ENCODE results near the gene PLEKHD1. TPM values are rescaled to one million over a fixed set of nuclear protein-coding genes. Genes with fewer than 3 reads are reported as not detected.
A peak's percentile ranks its signal among the peaks of the same experiment; 100 is the strongest.
"Not testable (repeated sequence)": the region's sequence is repeated elsewhere in the genome, so short reads cannot be mapped to it uniquely, and the experiment has no call there.

The PLEKHD1 gene
- total RNA-seq (2014; rRNA removed; shearing (Covaris generic)), result not detected in 2 replicates
- not detected in 2 replicates for polyA plus RNA-seq (2014; cell fraction: nucleus; rRNA removed)

DNA sequence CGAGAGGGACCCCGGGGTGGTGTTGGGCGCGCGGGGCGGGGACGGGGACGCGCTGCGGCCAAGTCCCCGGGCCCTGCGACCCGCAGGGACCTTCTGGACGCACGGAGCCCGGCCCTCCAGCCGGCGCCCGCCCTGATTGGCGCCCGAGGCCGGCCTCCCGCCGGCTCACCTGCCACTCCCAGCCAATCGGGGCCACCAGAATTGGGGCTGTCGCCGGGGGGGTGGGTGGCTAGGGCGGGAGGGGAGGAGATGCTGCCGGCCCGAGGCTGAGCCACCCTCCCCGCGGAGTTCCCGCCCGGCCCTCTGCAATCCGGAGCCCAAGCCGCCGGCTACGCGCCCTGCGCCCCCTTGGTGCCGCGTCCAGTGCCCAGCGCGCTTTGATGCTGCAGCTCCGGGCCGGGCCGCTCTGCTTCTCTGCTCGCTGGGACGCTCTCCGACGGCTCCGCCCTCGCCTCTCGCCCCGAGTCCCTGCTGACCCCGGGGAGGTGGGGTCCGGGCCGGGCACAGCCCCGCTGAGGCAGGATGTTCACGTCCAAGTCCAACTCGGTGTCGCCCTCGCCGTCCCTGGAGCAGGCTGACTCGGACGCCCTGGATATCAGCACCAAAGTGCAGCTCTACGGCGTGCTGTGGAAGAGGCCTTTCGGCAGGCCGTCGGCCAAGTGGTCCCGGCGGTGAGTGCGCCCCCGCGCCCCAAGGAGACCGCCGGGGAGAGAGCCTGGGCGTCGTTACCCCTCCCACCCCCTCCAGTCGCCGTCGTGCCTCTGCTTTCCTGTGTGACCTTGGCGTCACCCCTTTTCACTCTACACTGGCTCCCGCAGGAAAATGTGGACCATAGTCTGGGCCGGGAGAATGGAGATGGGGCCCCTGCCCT lies at the start of gene PLEKHD1:
Gene PLEKHD1 (plus strand): TSS at position 285 of the 871 bp plus-strand sequence. CDS start 238 bp downstream, at position 523.
- DNase-seq (ENCODE audit: extremely low read depth, low read depth), result no peak

DNA sequence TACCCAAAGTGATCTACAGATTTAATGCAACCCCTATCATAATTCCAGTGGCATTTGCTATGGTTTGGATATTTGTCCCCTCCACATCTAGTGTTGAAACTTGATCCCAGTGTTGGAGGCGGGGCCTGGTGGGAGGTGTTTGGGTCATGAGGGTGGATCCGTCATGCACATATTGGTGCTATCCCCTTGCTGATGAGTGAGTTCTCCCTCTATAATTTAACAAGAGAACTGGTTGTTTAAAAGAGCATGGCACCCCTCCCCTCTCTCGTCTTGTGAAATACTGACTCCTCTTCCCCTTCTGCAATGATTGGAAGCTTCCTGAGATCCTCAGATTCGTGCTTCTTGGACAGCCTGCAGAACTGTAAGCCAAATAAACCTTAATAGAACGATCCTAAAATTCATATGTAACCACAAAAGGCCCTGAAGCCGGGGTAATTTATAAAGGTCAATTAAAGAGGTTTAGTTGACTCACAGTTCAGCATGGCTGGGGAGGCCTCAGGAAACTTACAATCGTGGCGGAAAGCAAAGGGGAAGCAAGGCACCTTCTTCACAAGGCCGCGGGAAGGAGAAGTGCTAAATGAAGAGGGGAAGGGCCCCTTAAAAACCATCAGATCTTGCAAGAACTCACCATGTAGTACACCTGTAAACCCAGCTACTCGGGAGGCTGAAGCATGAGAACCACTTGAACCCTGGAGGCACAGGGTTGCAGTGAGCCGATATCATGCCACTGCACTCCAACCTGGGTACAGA lies 44.8 kb upstream of the PLEKHD1 start:
- no peak for DNase-seq (ENCODE audit: extremely low read depth, low read depth)

DNA sequence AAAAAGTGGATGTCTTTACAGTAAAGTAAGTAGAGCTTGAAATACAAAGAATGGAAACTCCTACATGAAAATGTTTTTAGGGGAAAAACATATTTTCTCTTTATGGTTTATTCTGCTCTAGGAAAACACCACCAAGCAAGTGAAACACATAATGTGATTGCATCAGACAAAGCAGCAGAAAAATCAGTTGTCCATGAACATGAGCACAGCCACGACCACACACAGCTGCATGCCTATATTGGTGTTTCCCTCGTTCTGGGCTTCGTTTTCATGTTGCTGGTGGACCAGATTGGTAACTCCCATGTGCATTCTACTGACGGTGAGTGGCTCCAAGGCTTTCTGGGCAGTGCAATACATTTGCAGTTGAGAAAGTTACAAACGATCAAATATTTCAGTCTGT lies 42.6 kb upstream of the PLEKHD1 start:
- DNase-seq (ENCODE audit: extremely low read depth, low read depth), result no peak

DNA sequence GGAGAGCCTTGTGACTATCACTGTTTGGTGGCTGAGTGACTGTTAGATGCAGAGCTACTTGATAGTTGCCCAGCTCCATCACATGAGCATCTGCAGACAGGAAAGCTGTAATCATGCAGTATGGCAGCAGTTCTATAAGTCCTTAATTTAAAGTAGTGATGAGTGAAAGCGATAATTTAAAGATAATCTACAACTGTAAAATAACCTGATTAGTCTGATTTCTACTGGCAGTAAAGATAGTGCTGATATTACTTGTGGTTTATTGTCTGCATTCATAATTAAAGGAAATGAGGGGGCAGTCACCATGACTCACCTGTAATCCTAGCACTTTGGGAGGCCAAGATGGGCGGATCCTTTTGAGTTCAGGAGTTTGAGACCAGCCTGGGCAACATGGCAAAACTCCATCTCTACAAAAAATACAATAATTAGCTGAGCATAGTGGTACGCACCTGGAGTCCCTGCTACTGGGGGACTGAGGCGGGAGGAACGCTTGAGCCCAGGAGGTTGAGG lies 41.2 kb upstream of the PLEKHD1 start:
- DNase-seq (ENCODE audit: extremely low read depth, low read depth), result no peak

DNA sequence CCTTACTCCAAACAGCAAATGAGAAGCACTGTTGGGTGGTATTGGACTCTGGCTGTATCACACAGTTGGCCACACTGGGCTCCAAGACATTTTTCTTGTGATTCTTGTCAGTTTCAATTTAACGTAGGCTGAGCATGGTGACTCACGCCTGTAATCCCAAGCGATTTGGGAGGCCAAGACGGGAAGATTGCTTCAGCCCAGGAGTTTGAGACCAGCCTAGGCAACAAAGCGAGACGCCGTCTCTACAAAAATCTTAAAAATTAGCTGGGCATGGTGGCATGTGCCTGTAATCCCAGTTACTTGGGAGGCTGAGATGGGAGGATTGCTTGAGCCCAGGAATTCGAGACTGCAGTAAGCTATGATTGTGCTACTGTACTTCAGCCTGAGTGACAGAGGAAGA lies 35.3 kb upstream of the PLEKHD1 start:
- DNase-seq (ENCODE audit: extremely low read depth, low read depth), result no peak

DNA sequence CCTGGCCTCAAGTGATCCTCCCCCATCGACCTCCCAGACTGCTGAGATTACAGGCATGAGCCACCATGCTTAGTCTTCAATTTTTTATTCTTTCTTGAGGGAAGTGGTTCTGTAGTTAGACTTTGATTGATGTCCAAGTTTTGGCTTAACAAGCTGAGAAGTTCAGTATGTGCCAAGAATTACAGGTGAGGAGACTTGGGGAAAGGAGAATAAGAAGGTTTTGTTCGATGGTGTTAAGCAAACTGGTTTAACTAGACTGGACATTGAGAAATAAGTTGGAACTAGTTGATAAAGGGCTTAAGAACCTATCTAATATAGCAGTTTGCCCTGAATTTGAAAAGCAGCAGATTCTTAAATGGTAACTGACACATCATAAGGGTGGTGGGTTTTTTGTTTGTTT lies 32.6 kb upstream of the PLEKHD1 start:
- no peak for DNase-seq (ENCODE audit: extremely low read depth, low read depth)

DNA sequence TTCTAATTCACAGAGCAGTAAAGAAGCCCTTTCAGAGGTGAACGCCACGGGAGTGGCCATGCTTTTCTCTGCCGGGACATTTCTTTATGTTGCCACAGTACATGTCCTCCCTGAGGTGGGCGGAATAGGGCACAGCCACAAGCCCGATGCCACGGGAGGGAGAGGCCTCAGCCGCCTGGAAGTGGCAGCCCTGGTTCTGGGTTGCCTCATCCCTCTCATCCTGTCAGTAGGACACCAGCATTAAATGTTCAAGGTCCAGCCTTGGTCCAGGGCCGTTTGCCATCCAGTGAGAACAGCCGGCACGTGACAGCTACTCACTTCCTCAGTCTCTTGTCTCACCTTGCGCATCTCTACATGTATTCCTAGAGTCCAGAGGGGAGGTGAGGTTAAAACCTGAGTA lies 26.2 kb upstream of the PLEKHD1 start:
- no peak for DNase-seq (ENCODE audit: extremely low read depth, low read depth)

DNA sequence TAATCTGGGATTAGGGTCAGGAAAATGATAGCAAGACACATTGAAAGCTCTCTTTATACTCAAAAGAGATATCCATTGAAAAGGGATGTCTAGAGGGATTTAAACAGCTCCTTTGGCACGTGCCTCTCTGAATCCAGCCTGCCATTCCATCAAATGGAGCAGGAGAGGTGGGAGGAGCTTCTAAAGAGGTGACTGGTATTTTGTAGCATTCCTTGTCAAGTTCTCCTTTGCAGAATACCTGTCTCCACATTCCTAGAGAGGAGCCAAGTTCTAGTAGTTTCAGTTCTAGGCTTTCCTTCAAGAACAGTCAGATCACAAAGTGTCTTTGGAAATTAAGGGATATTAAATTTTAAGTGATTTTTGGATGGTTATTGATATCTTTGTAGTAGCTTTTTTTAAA lies 25.4 kb upstream of the PLEKHD1 start:
- DNase-seq (ENCODE audit: extremely low read depth, low read depth), result no peak

DNA sequence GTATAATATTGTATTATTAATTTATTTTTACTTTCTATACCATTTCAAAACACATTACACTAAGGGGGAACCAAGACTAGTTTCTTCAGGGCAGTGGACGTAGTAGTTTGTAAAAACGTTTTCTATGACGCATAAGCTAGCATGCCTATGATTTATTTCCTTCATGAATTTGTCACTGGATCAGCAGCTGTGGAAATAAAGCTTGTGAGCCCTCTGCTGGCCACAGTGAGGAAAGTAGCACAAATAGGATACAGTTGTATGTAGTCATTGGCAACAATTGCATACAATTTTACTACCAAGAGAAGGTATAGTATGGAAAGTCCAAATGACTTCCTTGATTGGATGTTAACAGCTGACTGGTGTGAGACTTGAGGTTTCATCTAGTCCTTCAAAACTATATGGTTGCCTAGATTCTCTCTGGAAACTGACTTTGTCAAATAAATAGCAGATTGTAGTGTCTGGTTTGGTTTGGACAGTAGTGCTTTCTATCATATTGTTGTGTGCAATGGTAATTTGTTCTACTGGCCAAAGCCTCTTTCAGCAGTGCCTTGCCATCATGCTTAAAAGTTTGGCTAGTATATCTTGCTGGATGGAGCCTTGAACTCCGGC lies 24.3 kb upstream of the PLEKHD1 start:
- DNase-seq (ENCODE audit: extremely low read depth, low read depth), result peak; percentile 85

DNA sequence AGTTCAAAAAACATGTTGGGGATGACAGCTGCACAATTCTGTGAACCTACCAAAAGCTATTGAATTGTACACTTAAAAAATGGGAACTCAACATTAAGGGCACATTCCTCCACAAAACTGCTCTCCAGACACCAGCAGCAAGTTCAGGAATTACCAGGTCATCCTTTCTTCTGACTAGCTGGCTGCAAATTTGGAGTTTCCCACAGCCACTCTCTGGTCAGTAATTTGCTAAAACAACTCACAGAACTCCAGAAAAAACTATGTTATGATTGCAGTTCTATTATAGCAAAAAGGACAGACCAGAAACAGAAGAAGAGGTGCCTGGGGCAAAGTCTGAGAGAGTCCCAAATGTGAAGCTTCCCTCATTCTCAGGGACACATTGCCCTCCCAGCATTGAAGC lies 20.1 kb upstream of the PLEKHD1 start:
- DNase-seq (ENCODE audit: extremely low read depth, low read depth), result no peak

DNA sequence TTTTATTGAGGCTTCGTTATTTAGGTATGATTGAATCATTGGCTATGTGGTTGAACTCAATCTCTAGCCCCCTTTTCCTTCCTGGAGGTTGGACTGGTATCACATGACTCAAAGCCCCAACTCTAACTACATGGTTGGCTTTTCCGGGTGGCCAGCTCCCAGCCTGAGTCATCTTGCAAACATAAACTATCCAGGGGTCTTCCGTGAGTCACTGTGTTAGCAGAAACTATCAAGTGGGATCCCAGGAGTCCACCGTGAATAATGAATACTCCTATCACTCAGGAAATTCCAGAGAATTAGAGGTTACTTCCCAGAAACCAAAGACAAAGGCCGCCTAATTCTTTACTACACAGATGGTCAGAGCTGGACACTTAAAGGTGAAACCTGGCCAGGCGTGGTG lies 19.7 kb upstream of the PLEKHD1 start:
- DNase-seq (ENCODE audit: extremely low read depth, low read depth), result peak; percentile 34

DNA sequence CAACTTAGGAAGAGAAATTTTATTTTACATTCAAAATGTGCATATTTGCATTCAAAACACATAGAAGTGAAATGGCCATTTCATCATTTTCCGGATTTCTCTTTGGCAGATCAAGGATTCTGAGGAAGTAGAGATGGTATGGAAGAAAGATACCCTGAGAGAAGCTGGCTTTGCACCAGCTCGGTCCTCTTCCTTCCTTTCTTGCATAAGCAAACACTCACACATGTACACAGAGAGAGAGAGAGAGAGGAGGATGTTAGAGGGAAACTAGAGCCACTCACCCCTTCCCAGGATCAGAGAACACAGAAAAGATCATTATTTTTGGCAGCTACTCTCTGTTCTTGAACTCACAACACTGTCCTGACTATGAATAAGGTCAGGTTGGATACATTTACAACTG lies 15.6 kb upstream of the PLEKHD1 start:
- no peak for DNase-seq (ENCODE audit: extremely low read depth, low read depth)

DNA sequence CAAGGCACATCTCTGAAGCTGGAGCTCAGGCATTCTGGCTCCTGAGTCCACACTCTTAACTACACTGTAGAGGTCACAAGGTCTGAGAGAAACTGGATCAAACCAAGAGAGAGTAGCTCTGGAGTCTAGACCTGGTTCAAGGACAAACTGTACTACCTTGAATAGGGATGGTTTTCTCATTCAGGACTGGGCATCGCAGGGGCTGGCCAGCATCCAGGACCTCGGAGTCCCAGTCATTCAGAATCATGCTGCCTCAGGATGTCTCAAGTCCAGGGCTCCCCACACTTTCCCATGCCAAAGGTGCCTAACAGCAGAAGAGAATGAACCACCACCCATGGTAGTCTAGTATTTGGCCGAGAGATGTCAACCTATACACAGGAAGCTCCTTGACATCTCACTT lies 13.1 kb upstream of the PLEKHD1 start:
- DNase-seq (ENCODE audit: extremely low read depth, low read depth), result no peak

DNA sequence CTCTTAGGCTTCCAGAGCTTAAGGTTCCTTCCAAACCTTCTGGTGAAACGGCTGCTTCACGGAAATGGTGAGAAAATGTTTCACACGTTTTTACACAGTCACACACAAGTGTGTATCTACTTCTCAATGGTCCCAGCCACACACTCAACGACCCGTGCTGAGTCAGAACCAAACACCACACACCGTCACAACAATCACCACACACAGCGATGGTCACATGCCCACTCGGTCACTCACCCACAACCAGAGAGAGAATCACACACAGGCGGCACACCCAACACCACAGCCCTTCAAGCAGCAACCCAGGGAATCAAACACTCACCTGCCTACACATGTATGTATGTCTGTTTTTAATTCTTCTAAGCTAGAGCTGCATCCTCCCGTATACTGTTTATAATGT lies 12.6 kb upstream of the PLEKHD1 start:
- DNase-seq (ENCODE audit: extremely low read depth, low read depth), result no peak

DNA sequence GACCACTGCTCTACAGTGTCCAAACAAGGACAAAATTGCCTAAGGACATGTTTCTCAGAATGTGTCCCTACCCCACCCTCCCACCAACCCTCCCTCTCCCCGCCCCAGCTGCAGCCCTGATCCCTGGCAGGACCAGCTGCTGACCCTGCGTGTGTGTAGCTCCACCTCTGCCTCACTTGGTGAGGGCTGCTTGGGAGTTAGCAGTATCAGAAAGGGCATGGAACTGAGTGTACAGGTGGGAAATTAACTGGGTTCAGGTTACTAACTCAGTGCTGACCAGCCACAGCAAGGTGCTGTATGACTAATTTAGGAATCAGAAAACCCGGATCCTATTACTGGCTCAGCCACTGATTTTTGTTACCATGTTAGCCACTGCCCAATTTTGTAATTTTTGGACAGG lies 11.3 kb upstream of the PLEKHD1 start:
- no peak for DNase-seq (ENCODE audit: extremely low read depth, low read depth)

DNA sequence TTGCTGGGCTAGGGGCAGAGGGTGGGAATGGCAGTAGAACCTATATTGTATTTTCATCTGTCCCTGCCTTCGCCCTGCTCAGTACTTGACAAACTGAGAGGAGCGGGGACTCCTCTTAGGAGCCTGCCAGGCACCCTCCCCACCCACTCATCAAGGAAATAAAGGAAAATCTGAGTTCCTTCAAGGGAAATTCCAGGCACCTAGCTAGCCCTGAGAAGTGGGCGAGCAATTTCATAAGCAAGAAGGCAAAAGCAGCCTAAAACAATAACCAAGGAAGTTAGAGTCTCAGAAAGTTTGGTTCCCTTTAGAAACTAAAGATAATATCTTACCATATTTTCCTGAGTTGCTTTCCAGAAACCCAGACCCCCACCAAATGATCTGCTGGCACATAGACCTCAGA lies 10.6 kb upstream of the PLEKHD1 start:
- DNase-seq (ENCODE audit: extremely low read depth, low read depth), result no peak

DNA sequence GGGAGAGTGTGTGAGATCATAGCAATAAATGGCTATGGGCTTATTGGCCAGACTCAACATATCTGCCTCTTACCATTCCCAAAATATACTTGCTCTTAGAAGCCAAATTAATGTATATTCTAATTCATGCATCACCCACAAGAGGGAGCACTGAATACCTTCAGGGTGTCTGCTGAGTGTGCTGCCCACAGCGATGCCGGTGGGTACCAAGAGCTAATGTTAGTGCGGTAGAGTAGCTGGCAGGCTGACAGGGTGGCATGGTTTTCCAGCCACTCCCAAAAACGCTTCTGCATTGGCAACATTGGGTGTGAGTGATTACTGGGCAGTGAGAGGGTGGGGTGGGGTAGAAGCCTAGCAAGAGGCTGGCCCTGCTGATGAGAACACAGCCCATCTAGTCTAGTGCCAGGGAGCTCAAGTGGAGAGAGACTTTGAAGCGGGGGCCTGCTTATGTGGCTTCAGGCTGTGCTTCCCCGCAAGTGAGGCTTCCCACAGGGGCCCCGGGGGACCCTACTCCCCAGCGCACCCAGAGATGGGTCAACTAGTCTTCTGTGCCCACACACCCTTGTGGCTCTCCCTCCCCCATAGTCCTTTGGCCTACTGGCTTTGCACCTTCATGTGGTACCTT lies 9.2 kb upstream of the PLEKHD1 start:
- peak; percentile 36 for DNase-seq (ENCODE audit: extremely low read depth, low read depth)

DNA sequence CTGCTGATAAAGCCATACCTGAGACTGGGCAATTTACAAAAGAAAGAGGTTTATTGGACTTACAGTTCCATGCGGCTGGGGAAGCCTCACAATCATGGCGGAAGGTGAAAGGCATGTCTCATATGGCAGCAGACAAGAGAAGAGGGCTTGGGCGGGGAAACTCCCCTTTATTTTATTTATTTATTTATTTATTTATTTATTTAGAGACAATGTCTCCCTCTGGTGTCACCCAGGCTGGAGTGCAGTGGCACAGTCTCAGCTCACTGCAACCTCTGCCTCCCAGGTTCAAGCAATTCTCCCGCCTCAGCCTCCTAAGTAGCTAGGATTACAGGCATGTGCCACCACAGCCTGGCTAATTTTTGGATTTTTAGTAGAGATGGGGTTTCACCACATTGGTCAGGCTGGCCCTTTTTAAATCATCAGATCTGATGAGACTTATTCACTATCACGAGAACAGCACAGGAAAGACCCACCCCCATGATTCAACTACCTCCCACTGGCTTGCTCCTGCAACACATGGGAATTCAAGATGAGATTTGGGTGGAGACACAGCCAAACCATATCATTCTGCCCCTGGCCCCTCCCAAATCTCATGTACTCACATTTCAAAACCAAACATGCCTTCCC lies 7.6 kb upstream of the PLEKHD1 start:
- not testable (repeated sequence) for DNase-seq (ENCODE audit: extremely low read depth, low read depth)

DNA sequence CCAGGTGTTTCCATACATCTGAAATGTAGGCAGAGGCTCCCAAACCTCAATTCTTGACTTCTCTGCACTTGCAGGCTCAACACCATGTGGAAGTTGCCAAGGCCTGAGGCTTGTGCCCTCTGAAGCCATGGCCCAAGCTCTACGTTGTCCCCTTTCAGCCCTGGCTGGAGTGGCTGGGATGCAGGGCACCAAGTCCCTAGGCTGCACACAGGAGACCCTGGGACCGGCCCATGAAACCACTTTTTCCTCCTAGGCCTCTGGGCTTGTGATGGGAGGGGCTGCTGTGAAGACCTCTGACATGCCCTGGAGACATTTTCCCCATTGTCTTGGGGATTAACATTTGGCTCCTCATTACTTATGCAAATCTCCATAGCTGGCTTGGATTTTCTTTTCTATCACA lies 6.5 kb upstream of the PLEKHD1 start:
- not testable (repeated sequence) for DNase-seq (ENCODE audit: extremely low read depth, low read depth)

DNA sequence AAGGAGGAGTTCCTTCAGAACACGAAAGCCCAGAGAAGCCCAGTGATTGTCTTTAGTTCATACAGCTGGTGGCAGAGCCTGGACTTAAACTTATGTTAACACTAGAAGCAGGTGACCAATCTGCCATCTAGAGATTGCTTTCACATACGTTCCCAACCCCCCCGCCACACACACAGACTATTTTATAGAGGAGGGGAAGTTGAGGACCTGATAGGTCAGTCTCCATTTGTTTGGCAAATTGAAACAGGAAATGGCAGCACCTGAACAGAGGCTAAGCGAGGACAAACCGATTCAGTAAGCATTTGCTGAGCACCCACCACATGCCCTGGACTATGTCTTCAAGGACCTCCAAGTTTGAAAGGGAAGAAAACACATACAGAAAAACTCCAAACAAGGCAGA lies 4.8 kb upstream of the PLEKHD1 start:
- DNase-seq (ENCODE audit: extremely low read depth, low read depth), result no peak

Data from NCI-H460 (cell line).